Aortic smooth muscle cell (primary cell): ENCODE data around the gene PCDHA2. TPM values are rescaled to one million over a fixed set of nuclear protein-coding genes. Genes with fewer than 3 reads are reported as not detected.

ENCODE experiments used
- total RNA-seq: library from RNA; depleted of rRNA; stranded (reverse); fragments of >200 nt; gene quantifications from 2 replicates; pipeline ENCODE4 v1.2.3, GENCODE V29; 2014

PCDHA2 gene
- 0.06 TPM in 1 of 2 replicates, not detected in the other for total RNA-seq

DNA sequence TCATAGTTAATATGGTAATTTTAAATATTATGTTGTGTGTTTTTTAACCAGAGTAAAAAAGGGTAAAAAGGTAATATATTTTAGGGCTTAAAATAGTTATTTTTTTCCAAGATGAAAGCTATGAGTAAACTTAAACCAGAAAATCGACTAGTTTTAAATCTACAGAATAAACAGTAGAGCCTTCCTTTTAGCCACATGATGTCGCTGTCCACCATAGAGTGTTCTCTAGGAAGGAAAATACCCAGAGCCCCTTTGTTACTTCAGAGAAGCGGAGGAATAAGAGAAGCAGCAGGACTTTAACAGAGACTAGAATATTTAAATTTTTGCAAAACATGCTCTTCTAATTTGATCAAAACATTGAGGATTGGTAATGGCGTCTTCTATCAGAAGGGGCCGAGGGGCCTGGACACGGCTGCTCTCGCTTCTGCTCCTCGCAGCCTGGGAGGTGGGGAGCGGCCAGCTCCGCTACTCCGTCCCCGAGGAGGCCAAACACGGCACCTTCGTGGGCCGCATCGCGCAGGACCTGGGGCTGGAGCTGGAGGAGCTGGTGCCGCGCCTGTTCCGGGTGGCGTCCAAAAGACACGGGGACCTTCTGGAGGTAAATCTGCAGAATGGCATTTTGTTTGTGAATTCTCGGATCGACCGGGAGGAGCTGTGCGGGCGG lies at the start of gene PCDHA2:
TSS of gene PCDHA2 (plus strand) at position 258 of the 664 bp plus-strand sequence.

DNA sequence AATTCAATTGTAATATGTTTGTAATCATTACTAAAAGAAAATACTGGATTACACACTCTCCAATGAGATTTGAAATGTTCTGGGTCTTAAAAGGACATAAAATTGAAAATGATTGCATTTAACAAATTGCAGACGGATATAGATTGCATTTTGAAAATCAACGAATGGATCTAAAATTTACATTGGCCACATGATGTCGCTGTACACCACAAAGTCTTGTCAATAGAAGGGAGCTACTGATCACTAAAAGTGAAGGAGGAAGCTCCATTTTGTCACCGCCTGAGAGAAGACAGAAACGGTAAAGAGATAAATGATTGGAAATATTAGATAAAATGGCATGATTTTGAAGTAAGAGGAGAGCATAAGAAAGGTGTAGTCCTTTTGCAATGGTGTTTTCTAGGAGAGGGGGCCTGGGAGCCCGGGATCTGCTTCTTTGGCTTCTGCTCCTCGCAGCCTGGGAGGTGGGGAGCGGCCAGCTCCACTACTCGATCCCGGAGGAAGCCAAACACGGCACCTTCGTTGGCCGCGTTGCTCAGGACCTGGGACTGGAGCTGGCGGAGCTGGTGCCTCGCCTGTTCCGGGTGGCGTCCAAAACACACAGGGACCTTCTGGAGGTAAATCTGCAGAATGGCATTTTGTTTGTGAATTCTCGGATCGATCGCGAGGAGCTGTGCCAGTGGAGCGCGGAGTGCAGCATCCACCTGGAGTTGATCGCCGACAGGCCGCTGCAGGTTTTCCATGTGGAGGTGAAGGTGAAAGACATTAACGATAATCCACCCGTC lies 8.6 kb upstream of the PCDHA2 start, which contains the start of gene PCDHA1:
TSS of gene PCDHA1 (plus strand) at position 236 of the 782 bp plus-strand sequence.

DNA sequence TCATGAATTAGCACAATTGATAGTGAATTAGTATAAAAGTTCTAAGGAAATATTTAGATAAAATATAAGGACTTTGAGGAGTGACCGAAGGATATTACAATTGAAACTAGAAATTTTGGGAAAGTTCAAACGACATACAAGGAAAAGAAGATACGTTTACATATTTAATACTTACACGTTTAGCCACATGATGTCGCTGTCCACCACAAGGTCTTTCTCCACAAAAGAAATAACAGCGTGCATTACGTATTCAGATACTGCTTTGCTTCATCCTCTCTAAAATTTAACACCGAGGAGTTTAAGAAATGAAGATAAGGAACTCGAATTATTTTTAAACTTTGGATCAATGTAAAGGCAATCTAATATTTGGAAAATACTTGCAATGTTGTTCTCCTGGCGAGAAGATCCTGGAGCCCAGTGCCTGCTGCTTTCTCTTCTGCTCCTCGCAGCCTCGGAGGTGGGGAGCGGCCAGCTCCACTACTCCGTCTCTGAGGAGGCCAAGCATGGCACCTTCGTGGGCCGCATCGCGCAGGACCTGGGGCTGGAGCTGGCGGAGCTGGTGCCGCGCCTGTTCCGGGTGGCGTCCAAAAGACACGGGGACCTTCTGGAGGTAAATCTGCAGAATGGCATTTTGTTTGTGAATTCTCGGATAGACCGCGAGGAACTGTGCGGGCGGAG lies 6.3 kb downstream of the PCDHA2 start, which contains the start of gene PCDHA3:
TSS of gene PCDHA3 (plus strand) at position 242 of the 678 bp plus-strand sequence.

DNA sequence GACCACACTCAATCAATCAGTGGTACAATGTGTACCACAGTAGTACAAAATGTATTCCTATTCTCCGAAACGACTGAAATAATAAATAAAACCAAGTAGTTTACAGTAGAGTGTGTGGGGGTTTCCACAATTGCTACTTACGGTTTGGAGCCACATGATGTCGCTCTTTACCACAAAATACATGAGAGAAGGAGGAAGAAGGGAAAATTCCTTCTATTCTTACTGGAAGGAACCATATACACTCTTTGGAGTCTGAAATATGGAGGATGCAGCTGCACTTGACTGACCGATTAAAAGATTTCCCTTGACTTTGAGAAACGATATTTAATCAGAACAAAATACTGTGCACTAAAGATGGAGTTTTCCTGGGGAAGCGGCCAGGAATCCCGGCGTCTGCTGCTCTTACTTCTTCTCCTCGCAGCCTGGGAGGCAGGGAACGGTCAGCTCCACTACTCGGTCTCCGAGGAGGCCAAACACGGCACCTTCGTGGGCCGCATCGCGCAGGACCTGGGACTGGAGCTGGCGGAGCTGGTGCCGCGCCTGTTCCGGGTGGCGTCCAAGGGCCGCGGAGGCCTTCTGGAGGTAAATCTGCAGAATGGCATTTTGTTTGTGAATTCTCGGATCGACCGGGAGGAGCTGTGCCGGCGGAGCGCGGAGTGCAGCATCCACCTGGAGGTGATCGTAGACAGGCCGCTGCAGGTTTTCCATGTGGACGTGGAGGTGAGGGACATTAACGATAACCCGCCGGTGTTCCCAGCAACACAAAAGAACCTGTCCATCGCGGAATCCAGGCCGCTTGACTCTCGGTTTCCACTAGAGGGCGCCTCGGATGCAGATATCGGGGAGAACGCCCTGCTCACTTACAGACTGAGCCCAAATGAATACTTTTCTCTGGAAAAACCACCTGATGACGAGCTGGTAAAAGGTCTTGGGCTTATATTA lies 12.5 kb downstream of the PCDHA2 start, which contains the start of gene PCDHA4:
TSS of gene PCDHA4 (plus strand) at position 235 of the 942 bp plus-strand sequence.

DNA sequence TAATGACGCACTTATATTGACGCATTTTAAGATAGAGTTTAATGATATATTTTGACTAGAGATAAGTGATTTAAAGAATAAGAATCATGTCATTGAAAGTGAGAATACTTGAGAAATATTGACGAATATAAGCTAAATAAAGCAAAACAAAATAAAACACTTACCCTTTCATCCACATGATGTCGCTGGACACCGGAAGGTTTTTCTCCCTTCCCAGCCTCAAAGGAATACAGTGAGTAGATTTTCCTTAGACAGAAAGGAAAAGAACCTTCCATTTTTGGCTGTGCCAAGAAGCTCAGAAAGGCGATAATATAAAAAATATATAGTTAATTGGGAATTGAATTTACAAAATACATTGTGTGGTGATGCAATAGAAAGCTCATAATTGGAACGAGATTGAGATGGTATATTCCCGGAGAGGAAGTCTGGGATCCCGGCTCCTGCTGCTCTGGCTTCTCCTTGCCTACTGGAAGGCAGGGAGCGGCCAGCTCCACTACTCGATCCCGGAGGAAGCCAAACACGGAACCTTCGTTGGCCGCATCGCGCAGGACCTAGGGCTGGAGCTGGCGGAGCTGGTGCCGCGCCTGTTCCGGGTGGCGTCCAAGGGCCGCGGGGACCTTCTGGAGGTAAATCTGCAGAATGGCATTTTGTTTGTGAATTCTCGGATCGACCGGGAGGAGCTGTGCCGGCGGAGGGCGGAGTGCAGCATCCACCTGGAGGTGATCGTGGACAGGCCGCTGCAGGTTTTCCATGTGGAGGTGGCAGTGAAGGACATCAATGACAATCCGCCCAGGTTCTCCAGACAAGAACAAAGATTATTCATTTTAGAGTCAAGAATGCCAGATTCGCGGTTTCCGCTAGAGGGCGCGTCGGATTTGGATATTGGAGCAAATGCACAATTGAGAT lies 27.0 kb downstream of the PCDHA2 start, which contains the start of gene PCDHA5:
TSS of gene PCDHA5 (plus strand) at position 239 of the 906 bp plus-strand sequence.

DNA sequence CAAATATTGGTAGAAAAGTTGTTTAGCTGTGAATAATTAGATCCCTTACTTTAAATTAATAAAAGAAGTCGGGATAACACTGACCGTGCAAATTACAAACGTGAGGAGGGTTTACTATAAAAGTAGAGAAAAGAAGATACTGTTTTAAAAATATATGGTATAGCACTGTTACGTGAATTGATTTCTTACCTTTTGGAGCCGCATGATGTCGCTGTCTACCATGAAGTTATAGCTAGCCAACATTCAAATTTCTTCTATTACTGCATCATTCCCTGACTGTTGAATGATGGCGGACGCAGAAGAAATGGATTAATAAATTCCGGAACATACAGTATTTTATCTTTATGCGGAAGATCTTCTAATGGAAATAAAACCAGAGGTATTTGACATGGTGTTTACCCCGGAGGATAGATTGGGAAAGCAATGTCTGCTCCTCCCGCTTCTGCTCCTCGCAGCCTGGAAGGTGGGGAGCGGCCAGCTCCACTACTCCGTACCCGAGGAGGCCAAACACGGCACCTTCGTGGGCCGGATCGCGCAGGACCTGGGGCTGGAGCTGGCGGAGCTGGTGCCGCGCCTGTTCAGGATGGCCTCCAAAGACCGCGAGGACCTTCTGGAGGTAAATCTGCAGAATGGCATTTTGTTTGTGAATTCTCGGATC lies 33.2 kb downstream of the PCDHA2 start, which contains the start of gene PCDHA6:
TSS of gene PCDHA6 (plus strand) at position 257 of the 658 bp plus-strand sequence. CDS start at position 389, 132 bp downstream.

DNA sequence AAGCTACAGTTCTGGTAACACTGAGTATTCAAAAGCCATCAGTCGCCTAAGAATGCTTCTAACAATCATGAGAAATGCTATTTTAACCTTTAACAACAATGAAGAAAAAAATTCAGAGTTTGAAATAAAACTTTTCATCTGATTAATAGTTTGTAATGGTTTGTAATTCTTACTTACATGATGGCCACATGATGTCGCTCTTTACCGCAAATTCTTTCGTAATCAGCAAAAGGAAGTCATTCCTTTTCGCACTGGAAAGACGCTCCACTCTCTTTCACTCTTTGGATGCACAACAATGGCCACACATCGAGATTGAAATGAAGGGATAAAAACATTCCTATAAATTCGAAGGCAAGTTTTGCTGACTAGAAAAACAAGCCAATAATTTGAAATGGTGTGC lies 39.3 kb downstream of the PCDHA2 start, which contains the start of gene PCDHA7:
TSS of gene PCDHA7 (plus strand) at position 277 of the 400 bp plus-strand sequence. CDS start at position 392, 115 bp downstream.

DNA sequence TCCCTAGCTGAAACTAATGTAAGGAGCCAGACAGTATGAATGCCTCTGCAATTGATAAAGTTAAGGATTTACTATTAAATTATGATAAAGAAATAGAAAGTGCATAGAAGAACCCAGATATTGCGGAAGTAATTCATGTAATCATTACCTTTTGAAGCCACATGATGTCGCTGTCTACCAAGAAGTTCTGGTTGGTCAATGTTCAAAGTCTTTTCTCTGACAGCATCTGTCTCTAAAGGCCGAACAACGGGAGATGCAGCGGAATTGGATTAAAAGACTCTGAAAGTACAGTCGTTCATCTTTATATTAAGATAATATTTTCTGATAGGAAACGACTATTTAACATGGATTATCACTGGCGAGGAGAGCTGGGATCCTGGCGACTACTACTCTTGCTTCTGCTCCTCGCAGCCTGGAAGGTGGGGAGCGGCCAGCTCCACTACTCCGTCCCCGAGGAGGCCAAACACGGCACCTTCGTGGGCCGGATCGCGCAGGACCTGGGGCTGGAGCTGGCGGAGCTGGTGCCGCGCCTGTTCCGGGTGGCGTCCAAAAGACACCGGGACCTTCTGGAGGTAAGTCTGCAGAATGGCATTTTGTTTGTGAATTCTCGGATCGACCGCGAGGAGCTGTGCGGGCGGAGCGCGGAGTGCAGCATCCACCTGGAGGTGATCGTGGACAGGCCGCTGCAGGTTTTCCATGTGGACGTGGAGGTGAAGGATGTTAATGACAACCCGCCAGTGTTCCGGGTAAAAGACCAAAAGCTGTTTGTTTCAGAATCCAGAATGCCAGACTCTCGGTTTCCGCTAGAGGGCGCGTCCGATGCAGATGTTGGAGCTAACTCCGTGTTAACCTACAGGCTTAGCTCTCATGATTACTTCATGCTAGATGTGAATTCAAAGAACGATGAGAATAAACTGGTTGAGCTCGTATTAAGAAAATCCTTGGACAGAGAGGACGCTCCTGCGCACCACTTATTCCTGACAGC lies 46.6 kb downstream of the PCDHA2 start, which contains the start of gene PCDHA8:
TSS of gene PCDHA8 (plus strand) at position 210 of the 985 bp plus-strand sequence. CDS start at position 345, 135 bp downstream.

Other genes starting within 250 kb of the PCDHA2 start
- 1.2 and 1.8 TPM in 2 replicates for gene EIF4EBP3, start 247.2 kb upstream of the PCDHA2 start, total RNA-seq
- 41.2 and 47.4 TPM in 2 replicates for gene SRA1, start 237.4 kb upstream of the PCDHA2 start, total RNA-seq
- 14.8 and 20.7 TPM in 2 replicates for gene APBB3, start 230.3 kb upstream of the PCDHA2 start, total RNA-seq
- 18.5 and 19.0 TPM in 2 replicates for gene SLC35A4, start 230.0 kb upstream of the PCDHA2 start, total RNA-seq
- 1.6 and 2.4 TPM in 2 replicates for gene CD14, start 161.7 kb upstream of the PCDHA2 start, total RNA-seq
- 6.1 and 7.0 TPM in 2 replicates for gene TMCO6, start 155.4 kb upstream of the PCDHA2 start, total RNA-seq
- 65.8 and 88.1 TPM in 2 replicates for gene NDUFA2, start 147.2 kb upstream of the PCDHA2 start, total RNA-seq
- 133 and 154 TPM in 2 replicates for gene IK, start 147.0 kb upstream of the PCDHA2 start, total RNA-seq
- 22.3 and 30.0 TPM in 2 replicates for gene WDR55, start 129.9 kb upstream of the PCDHA2 start, total RNA-seq
- 0.13 and 0.19 TPM in 2 replicates for gene DND1, start 121.3 kb upstream of the PCDHA2 start, total RNA-seq
- gene HARS1, start 103.5 kb upstream of the PCDHA2 start, total RNA-seq, result 74.6 and 92.6 TPM in 2 replicates
- 24.6 and 29.1 TPM in 2 replicates for gene HARS2, start 103.4 kb upstream of the PCDHA2 start, total RNA-seq
- 67.6 and 72.0 TPM in 2 replicates for gene ZMAT2, start 94.4 kb upstream of the PCDHA2 start, total RNA-seq
- gene PCDHA1, start 8.7 kb upstream of the PCDHA2 start, total RNA-seq, result under 0.01 and 0.06 TPM in 2 replicates
- gene PCDHA3, start 6.2 kb downstream of the PCDHA2 start, total RNA-seq, result 0.13 and 0.37 TPM in 2 replicates
- 0.26 and 0.37 TPM in 2 replicates for gene PCDHA4, start 12.2 kb downstream of the PCDHA2 start, total RNA-seq
- 0.06 TPM in 1 of 2 replicates, not detected in the other for gene PCDHA5, start 26.8 kb downstream of the PCDHA2 start, total RNA-seq
- gene PCDHA6, start 33.1 kb downstream of the PCDHA2 start, total RNA-seq, result 0.26 and 0.44 TPM in 2 replicates
- gene PCDHA7, start 39.4 kb downstream of the PCDHA2 start, total RNA-seq, result 0.13 and 0.37 TPM in 2 replicates
- 0.06 TPM in 1 of 2 replicates, not detected in the other for gene PCDHA8, start 46.3 kb downstream of the PCDHA2 start, total RNA-seq
- under 0.01 and 0.06 TPM in 2 replicates for gene PCDHA9, start 53.5 kb downstream of the PCDHA2 start, total RNA-seq
- gene PCDHA10, start 61.0 kb downstream of the PCDHA2 start, total RNA-seq, result under 0.01 and 0.06 TPM in 2 replicates
- gene PCDHA11, start 74.1 kb downstream of the PCDHA2 start, total RNA-seq, result 0.06 and 0.13 TPM in 2 replicates
- gene PCDHA12, start 80.5 kb downstream of the PCDHA2 start, total RNA-seq, result under 0.01 and 0.06 TPM in 2 replicates
- gene PCDHA13, start 87.3 kb downstream of the PCDHA2 start, total RNA-seq, result under 0.01 and 0.19 TPM in 2 replicates
- gene PCDHAC1, start 131.4 kb downstream of the PCDHA2 start, total RNA-seq, result 0.06 and 0.13 TPM in 2 replicates
- 0.31 and 0.53 TPM in 2 replicates for gene PCDHAC2, start 171.6 kb downstream of the PCDHA2 start, total RNA-seq